GM21526 (cell line): ENCODE data around the gene RSPO4.
"Not testable (repeated sequence)": the region's sequence is repeated elsewhere in the genome, so short reads cannot be mapped to it uniquely, and the experiment has no call there.

Experiments used
- ATAC-seq: cut with Tn5 transposase; IDR thresholded peaks from one replicate; pipeline ENCODE4 v1.9.1; 2021; ENCODE audit warnings: moderate library complexity; ENCODE audit not compliant: unreplicated experiment, low FRiP score

The RSPO4 gene

GRCh38 chr20:1005452-1006027, 3.4 kb upstream of the RSPO4 start:
- ATAC-seq: peak; percentile 77

GRCh38 chr20:1003920-1004697, 2.0 kb upstream of the RSPO4 start:
- no peak for ATAC-seq

DNA sequence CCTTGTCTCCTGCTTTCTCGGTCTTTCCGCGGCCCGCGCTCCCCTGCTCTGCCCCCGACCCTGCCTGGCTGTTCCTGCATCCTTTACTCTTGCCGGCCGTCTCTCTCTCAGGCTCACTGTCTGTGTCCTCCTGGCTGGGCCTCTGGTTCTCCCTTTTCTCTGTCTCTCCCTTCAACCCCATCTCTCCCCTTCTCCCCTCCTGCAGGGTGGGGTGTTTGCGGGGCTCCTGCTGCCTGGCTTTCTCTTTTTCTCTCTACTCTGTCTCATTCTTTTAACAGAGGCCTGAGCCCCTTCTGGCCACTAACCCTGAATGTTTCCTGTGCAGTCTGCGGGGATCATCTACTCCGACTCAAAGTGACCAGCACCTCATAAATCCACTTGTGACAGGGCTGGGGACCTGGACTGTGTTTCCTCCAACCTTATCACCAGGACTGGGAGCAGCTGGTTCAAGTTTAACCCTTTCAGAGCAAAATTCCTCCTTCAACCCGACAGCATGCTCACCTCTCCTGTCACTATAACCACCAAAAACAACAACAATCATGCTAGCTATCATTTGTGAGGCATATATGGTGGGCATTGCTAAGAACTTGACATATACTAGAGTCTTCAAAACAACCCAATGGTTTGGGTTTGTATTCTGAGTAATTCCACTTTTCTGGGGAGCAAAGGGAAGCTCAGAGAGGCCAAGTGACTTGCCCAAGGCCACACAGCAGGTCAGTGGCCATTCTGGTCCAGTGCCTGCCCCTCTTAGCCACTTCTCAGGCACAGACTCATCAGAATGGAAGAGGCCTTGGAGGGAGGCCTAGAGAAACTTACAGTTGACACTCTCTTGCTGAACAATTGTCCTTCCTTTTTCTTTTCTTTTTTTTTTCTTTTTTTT, 811 bp upstream of the RSPO4 start:
- ATAC-seq: no peak

- no peak for ATAC-seq
These were observed 995 bp downstream of the RSPO4 start for GRCh38 chr20:1001116-1001515.

GRCh38 chr20:998231-998830, 3.8 kb downstream of the RSPO4 start:
- no peak for ATAC-seq

GRCh38 chr20:997486-997885, 4.6 kb downstream of the RSPO4 start:
- ATAC-seq: no peak

- no peak for ATAC-seq
These were observed 5.1 kb downstream of the RSPO4 start for GRCh38 chr20:997016-997415.

DNA sequence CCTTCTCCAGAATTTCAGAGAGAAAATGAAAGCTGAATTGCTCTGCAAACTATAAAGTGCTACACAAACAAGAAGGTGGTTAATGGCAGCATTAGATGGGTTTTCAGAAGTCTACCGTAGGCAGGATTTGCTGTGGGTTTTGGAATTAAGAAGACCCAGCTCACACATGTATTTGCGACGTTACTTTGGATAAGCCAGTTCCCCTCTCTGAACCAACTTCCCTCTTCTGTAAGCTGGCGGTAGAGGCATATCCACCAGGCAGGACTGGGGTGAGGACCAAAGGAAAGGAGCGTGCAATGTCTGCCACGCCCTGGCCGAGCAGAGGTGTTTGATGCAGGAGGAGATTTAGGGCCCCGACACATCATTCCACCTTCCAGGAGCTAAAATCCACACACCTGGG, 6.9 kb downstream of the RSPO4 start:
- no peak for ATAC-seq

DNA sequence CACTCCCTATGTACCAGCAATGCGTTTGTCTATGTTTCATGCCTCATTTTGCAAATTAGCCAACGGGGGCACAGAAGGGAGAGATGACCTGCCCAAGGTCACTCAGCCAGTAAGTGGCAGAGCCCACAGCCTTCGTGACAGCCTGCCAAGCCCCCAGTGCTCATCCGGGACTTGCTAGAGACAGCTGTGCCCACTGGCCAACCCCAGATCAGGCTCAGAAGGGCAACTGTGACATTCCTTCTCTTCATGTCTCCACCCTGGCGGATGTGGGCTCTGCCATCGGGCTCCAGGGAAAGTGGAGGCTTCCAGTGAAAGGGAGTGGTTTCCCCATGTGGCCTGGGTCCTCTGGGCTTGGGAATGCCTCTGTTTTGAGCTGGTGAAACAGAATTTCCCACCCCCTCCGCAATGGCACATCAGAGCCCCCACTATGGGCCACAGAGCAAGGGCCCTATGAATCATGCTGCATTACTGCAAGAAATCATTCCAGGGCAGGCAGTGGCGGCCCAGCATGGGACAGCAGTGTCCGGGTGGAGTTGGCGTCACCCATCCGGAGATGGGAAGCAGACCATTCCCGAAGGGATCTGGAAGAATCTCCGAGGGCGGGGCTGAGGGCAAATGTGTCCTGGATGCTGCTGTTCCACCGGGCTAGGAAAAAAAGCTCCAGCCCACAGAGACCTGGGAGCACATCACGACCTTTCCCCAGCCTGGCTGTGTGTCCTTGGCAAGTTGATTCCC, 9.1 kb downstream of the RSPO4 start:
- no peak for ATAC-seq

- no peak for ATAC-seq
These were observed 10.3 kb downstream of the RSPO4 start for GRCh38 chr20:991850-992249.

- ATAC-seq: no peak
These were observed 11.7 kb downstream of the RSPO4 start for GRCh38 chr20:990293-990959.

- ATAC-seq: no peak
These were observed 13.8 kb downstream of the RSPO4 start for GRCh38 chr20:988272-988671.

- ATAC-seq: no peak
These were observed 14.4 kb downstream of the RSPO4 start for GRCh38 chr20:987677-988076.

DNA sequence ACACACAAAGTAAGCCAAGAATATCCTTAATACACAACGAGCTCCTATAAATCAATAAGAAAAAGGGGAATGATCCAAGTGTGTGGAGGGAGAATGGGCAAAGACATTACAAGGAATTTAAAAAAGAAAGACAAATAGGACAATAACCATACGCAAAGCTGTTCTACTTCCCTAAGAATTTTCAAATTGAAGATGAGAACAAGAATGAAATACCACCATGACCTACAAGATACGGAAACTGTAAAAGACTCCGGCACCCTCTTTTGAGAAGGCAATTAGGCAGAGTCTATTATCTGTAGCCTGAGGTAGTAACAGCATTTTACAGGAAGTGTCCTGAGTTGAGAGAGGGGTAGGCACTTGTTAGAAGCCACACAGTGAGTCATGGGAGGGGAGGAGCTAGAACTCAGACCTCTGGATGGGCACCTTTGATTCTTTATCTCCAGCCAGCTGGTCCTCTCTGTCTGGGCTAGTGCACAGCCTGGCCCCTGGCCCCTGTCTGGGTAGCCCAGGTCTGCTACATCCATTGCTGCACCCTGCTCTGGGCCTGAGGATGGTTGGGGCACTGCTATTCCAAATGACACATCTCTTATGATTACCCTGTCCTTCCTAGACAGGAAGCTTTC, 15.3 kb downstream of the RSPO4 start:
- no peak for ATAC-seq

- not testable (repeated sequence) for ATAC-seq
These were observed 17.1 kb downstream of the RSPO4 start for GRCh38 chr20:984994-985393.

DNA sequence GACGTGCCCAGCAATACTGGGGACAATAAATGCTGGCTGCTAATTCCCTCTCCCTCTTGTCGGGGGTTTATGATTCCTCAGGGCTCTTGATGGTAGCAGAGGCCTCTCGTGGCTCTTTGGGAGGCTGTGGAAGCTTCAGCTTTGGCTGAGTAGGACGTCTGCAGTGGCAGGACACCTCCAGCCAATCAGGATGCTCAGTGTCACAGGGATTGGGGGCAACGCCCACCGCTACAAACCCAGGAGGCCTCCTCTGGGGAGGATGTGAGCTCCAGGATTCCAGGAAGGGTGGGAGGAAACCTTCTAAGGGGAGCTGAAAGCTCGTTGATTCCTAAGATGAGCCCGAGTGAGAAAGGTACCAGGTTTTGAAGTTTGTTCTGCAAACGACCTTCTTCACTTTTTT, 19.4 kb downstream of the RSPO4 start:
- ATAC-seq: no peak

DNA sequence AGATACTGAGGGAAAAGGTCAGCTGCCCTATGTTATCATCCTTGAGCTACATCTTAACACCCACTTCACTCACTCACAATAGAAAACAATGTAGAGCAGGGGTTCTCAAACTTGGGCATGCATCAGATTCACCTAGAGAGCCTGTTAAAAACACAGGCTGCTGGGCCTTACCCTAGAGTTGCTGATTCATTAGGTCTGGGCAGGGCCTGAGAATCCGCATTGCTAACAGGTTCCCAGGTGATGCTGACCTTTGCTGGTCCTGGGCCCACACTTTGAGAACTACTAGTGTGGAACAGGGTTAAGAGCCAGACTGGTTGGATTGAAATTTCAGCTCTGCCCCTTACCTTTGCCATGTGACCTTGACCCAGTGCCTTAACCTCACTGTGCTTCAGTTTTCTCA, 25.1 kb downstream of the RSPO4 start:
- no peak for ATAC-seq

DNA sequence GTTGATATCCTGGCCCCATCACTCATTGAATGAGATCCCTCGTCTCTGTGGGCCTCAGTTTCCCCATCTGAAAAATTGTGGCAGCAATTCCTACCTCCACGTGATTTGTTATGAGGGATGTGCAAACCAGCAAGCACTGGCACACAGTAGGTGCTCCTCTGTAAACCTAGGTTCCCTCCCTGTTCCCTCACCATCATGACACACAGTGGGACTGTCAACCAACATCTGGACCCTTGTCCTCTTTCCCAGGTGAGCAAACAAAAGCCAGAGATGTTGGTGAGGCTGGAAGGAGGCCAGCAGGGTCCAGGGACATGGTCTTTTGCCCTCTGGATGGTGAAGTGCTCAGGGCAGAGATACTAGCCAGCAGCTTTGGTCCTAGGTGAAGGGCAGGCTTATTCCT, 26.1 kb downstream of the RSPO4 start:
- no peak for ATAC-seq

DNA sequence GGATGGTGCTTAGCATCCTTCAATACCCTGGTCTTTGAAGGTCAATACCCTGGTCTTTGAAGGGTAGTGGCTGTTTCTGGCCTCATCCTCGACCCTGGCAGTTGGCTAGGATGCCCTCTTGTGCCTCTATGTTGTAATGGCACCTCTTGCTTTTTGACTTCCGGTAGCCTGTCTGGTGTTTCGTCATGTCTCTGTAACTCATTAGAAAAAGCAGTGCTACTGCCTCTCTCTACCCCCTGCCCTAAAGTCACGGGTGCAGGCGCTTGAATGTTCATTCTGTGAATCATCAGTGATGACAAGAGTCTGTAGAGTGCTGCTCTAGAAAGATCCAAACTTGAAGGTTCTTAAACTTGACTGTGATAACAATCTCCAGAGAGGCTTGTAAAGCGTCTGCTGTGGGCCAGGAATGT, 28.3 kb downstream of the RSPO4 start:
- peak; percentile 70 for ATAC-seq
